GM20431 (cell line): ENCODE data around the gene SLC13A3.

Experiments used
- in situ Hi-C: fragments of 300-500 bp; cut with MseI, MboI; formaldehyde crosslinking; loops from one replicate; pipeline ENCODE4 v1.15.0; 2020; ENCODE audit warnings: low sequenced_read_pairs; ENCODE audit not compliant: unreplicated experiment

Gene SLC13A3

DNA sequence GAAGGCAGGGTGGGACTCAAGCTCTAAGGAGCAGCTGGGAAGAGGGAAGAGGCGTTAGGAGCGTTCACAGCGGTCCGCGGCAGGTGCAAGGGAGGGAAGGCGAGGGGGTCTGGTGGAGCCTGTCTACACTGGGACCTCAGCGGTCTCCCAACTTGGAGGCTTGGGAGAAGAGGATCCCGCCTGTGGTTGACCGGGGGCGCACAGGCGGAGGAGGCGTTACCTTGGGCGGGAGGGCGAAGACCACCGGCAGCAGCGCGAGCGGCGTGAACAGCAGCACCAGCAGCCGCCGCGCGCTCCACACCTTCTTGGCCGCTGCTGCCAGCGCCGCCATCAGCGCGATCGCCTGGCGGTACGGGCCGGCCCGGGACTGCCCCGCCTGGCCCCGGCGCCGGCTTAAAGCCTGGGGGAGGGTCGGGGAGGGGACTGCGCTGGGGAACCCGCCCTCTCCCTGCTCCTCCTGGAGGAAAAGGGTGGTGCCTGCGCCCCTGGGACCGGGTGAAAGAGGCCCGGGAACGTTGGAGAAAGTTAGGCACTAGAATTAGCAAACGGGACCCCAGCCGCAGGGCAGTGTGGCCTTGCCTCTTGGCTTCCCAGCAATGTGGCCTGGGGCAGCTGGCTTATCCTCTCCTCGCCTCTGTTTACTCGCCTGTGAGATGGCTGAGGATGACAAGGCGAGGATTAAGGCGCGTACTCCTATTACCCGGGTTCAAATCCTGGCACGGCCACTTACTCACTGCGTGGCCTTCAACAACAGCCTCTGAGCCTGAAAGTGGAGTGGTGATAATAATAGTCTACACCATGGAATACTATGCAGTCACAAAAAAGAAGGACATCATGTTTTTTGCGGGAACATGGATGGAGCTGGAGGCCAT, at the start of gene SLC13A3:
Gene SLC13A3, minus strand, starts transcription at position 369 of the 872 bp plus-strand sequence. Its CDS starts 38 bp downstream, at position 331.
- in situ Hi-C loops, result no loop called here

- in situ Hi-C loops, result no loop called here
Observed at GRCh38 chr20:46701057-46701456, 49.8 kb upstream of the SLC13A3 start.

DNA sequence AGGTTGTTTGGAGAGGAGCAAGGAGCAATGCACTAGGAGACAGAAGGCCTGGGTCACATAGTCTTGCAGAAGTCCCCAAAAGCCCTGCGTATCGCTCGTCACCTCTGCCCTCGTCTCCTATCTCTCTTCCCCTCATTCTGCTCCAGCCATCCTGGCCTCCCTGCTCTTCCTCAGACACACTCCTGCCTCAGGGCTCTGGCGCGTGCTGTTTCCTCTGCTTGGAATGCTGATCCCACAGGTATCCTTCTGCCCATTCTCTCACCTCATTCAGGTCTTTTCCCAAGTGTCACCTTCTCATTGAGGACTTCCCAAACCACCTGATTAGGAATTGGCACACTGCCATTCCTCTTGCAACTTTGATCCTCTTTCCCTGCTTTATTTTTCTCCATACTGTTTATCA, 49.2 kb upstream of the SLC13A3 start:
- in situ Hi-C loops, result no loop called here

DNA sequence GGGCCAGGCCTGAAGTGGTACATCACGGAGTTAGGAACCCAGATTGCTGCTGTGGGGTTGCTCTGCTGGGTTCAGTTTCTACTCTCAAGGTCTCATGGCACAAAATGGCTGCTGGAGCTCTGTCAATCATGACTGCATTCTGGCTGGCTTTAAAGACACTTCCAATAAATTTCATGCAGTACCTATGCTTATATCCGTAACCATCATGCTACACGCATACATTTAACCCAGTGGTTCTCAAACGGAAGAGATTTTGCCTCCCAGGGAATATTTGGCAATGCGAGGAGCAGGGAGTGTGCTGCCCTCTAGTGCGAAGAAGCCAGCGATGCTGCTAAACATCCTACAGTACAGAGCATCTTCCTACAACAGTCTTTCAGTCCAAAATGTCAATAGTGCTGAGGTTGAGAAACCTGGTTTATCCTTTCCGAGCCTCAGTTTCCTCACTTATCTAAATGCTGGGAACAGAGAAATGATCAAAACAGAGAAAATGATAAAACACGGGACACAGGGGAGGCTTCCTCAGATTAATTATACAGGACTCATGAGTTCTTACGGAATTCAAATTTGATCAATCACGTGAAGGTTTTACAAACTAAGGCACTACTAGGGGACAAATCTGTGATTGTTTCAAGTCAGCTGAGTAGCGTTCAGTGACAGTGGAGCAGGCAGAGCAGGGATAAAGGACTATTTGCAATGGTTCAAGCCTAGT, 48.5 kb upstream of the SLC13A3 start:
- in situ Hi-C loops, result no loop called here

DNA sequence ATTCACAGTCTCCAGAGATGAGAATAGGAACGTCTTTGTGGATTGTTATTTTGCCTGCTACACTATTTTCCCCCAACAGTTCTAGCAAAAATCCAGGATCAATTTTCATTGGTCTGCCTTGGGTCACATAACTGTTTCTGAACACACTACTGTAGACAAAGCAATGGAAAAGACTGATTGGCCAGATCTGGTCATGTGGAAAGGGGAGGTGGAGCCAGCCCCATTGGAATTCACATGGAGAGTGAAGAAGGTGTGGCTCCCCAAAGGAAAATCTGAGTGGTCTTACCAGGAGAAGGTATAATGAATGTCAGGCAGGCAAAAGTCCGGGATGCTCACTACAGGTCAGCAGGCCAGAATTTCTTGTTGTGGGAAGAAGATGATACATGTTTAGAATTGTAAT, 47.5 kb upstream of the SLC13A3 start:
- in situ Hi-C loops, result no loop called here

GRCh38 chr20:46696791-46697279, 45.6 kb upstream of the SLC13A3 start:
- in situ Hi-C loops, result no loop called here

GRCh38 chr20:46695892-46696291, 44.6 kb upstream of the SLC13A3 start:
- in situ Hi-C loops, result no loop called here

DNA sequence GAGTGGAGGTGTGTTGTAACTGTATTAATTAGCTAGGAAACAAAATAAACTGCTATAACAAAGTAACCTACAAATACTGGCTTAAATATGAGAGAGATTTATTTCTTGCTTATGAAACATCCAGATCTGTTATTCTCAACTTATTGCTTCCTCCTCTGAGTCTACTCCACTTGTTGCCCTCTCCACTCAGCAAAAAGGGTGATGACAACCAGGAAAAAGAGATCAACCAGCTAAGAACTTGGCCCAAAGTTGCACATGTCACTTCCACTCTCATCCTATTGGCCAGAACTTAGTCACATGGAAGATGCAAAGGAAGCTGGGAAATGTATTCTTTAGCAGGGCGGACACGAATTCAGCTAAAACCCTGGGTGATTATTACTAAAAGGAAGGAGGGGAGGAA, 43.2 kb upstream of the SLC13A3 start:
- in situ Hi-C loops, result no loop called here

GRCh38 chr20:46691196-46691595, 39.9 kb upstream of the SLC13A3 start:
- in situ Hi-C loops, result no loop called here

DNA sequence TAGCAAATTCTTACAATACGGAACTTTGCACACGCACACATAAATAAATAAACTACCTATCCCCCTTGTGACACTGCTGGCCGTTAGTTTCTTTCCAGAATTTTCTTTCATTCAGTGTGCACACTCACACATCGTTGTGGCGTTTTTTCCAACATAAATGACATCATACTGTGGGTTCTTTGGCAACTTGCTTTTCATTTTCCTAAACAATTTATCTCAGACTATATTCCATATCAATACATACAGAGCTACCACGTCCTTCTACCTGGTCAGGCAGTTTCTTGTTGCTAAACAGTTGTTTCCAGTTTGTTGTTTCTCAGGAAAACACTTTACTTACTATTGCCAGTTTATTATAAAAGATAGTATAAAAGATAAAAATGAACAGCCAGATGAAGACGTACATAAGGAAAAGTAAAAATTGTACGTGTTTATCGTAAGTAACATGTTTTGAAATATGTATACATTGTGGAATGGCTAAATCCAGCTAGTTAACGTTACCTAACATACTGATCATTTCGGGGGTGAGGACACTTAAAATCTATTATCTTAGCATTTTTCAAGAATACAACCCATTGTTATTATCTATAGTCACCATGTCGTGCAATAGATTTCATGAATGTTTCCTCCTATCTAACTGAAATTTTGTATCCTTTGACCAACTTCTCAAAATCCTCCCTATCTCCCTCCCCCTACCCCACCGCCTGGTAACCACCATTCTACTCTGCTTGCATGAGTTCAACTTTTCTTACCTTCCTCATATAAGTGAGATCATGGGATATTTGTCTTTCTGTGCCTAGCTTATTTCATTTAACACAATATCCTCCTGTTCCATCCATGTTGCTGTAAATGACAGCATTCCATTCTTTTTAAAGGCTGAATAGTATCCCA, 39.2 kb upstream of the SLC13A3 start:
- in situ Hi-C loops, result no loop called here

- in situ Hi-C loops, result loop anchor here (10.0 kb wide), 1 partner anchor 165 kb away; no protein-coding TSS in a partner anchor
Observed at GRCh38 chr20:46689754-46690085, 38.5 kb upstream of the SLC13A3 start.

GRCh38 chr20:46689082-46689753, 38.0 kb upstream of the SLC13A3 start, which contains the start of gene TP53RK:
TSS of gene TP53RK (minus strand) at chr20:46689444. CDS start at chr20:46689414, 30 bp downstream.
- in situ Hi-C loops, result loop anchor here (10.0 kb wide), 1 partner anchor 164 kb away; no protein-coding TSS in a partner anchor

- in situ Hi-C loops, result loop anchor here (10.0 kb wide), 1 partner anchor 164 kb away; no protein-coding TSS in a partner anchor
Observed at GRCh38 chr20:46688151-46689081, 37.2 kb upstream of the SLC13A3 start.

GRCh38 chr20:46683939-46684750, 32.9 kb upstream of the SLC13A3 start:
- in situ Hi-C loops, result loop anchor here (10.0 kb wide), 1 partner anchor 159 kb away; no protein-coding TSS in a partner anchor

DNA sequence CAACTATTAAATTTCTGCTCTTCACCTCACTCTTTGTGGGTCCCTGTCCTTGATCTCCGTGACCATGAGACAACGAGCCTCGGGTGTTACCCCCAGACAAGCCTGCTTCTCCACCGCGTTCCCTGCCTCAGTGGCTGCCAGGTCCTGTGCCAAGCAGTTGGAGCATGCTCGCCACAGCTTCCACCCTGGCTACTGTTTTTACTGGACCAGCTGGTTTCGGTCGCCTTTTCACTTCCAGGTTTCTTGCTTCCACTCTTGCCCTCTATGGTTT, 32.3 kb upstream of the SLC13A3 start:
- in situ Hi-C loops, result loop anchor here (10.0 kb wide), 1 partner anchor 159 kb away; no protein-coding TSS in a partner anchor

GRCh38 chr20:46683011-46683667, 31.9 kb upstream of the SLC13A3 start:
- in situ Hi-C loops, result loop anchor here (10.0 kb wide), 1 partner anchor 158 kb away; no protein-coding TSS in a partner anchor
